T-helper 2 cell treated with Interferon-gamma antibody and Interleukin-4, amounts not matched to agents 5 μg/mL and 100 μg/mL, for 36 hours (primary cell): Measurements from ENCODE around the gene FBXW7.

Experiments used
- DNase-seq: peaks from one replicate; pipeline ENCODE4 v3.0.0; 2021; ENCODE audit warnings: low spot score
- H3K27ac Mint-ChIP-seq: one replicate; pipeline ENCODE4 v1.8.0; 2021; ENCODE audit warnings: mild to moderate bottlenecking, mixed read lengths
- H3K27me3 Mint-ChIP-seq: one replicate; pipeline ENCODE4 v1.8.0; 2021; ENCODE audit warnings: low read depth, mixed read lengths
- H3K36me3 Mint-ChIP-seq: one replicate; pipeline ENCODE4 v1.8.0; 2021; ENCODE audit warnings: low read depth, mixed read lengths
- H3K4me1 Mint-ChIP-seq: one replicate; pipeline ENCODE4 v1.8.0; 2021; ENCODE audit warnings: low read depth, mixed read lengths
- H3K4me3 Mint-ChIP-seq: one replicate; pipeline ENCODE4 v1.8.0; 2022; ENCODE audit warnings: mild to moderate bottlenecking, moderate library complexity, mixed read lengths
- H3K9me3 Mint-ChIP-seq: one replicate; pipeline ENCODE4 v1.8.0; 2021; ENCODE audit warnings: mixed read lengths

FBXW7 gene

DNA sequence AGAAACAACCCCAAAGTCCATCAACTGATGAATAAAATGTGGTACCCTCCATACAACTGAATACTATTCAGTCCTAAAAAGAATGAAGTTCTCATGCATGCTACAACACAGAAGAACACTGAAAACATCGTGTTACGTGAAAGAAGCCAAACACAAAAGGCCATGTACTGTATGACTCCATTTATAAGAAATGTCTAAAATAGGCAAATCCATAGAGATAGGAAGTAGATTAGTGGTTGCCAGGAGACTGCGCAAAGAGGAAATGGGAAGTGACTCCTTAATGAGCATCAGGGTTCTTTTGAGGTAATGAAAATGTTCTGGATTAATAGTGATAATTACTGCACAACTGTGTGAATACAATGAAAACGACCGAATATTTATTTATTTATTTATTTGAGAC lies 23.4 kb downstream of the FBXW7 start:
- Mint-ChIP-seq H3K4me1 (peaks cover 29% of the 10 kb centered on the region), H3K4me3 (no peak overlapping the region), H3K27ac (no peak overlapping the region), H3K27me3 (no peaks in the 10 kb centered on the region), H3K9me3 (no peaks in the 10 kb centered on the region), H3K36me3 (peaks cover 12% of the 10 kb centered on the region)
- DNase-seq = no peak

- Mint-ChIP-seq H3K27me3 (no peaks in the 10 kb centered on the region), H3K27ac (no peak overlapping the region), H3K4me1 (peaks cover 21% of the 10 kb centered on the region), H3K9me3 (no peaks in the 10 kb centered on the region), H3K36me3 (peaks cover 10% of the 10 kb centered on the region), H3K4me3 (peak overlapping the region; percentile 5)
- no peak for DNase-seq
Measured at GRCh38 chr4:152510349-152511147, 25.3 kb downstream of the FBXW7 start.

- DNase-seq = no peak
- Mint-ChIP-seq H3K27ac (no peak overlapping the region), H3K4me3 (no peak overlapping the region), H3K36me3 (peaks cover 9% of the 10 kb centered on the region), H3K9me3 (no peaks in the 10 kb centered on the region), H3K4me1 (peaks cover 19% of the 10 kb centered on the region), H3K27me3 (no peaks in the 10 kb centered on the region)
Measured at GRCh38 chr4:152509595-152510225, 26.2 kb downstream of the FBXW7 start.

- Mint-ChIP-seq H3K36me3 (peaks cover 6% of the 10 kb centered on the region), H3K9me3 (no peaks in the 10 kb centered on the region), H3K4me1 (peaks cover 16% of the 10 kb centered on the region), H3K27ac (no peak overlapping the region), H3K4me3 (no peak overlapping the region), H3K27me3 (no peaks in the 10 kb centered on the region)
- DNase-seq = no peak
Measured at GRCh38 chr4:152508818-152509217, 27.1 kb downstream of the FBXW7 start.

DNA sequence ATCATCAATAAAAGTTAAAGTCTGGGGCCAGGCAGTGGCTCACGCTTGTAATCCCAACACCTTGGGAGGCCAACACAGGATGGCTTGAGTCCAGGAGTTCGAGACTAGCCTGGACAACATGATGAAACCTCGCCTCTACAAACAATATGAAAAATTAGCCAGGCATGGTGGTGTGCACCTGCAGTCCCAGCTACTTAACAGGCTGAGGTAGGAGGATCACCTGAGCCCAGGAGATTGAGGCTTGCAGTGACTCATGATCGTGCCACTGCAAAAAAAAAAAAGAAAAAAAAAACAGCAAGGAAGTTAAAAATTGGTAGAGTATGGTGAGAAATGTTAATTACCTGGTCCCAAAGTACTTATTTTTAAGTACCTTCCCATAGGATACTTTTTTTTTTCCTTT lies 27.5 kb downstream of the FBXW7 start:
- H3K9me3 Mint-ChIP-seq = no peaks in the 10 kb centered on the region
- H3K4me1 Mint-ChIP-seq = peaks cover 16% of the 10 kb centered on the region
- H3K27me3 Mint-ChIP-seq = no peaks in the 10 kb centered on the region
- DNase-seq = no peak
- H3K36me3 Mint-ChIP-seq = peaks cover 6% of the 10 kb centered on the region
- H3K4me3 Mint-ChIP-seq = no peak overlapping the region
- no peak overlapping the region for H3K27ac Mint-ChIP-seq

- H3K36me3 Mint-ChIP-seq = peaks cover 2% of the 10 kb centered on the region
- H3K4me3 Mint-ChIP-seq = no peak overlapping the region
- H3K27ac Mint-ChIP-seq = no peak overlapping the region
- DNase-seq = no peak
- H3K27me3 Mint-ChIP-seq = no peaks in the 10 kb centered on the region
- H3K4me1 Mint-ChIP-seq = peaks cover 10% of the 10 kb centered on the region
- no peaks in the 10 kb centered on the region for H3K9me3 Mint-ChIP-seq
Measured at GRCh38 chr4:152503653-152504290, 32.1 kb downstream of the FBXW7 start.

DNA sequence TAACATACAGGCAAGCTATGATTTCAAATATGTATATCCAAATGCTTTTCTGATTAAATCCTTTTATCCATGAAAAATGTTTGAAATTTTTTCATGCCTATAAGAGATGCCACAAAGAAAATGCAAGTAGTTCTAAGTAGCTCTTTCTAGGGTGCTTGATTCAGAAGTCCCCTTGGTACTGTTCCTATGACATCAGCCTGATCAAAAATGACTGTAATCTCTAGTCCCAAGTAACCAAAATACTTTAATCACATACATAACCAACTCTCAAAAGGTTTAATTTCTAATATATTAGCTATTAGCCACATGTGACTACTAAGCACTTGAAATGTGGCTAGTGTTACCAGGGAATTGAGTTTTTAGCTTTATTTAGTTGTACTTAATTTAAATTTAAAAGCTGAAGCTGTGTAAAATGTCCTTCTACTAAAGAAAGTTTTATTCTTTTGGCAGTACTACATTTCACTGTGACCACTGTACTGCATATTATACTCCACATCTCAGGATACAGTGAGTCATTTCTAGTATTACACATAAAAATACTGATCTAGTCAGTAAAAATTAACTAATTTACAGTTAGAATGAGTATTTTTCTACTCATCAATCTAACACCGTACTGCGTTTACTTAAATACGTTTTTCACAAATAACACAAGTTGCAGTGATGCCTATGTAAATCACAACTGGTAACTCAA lies 33.9 kb downstream of the FBXW7 start:
- no peak for DNase-seq
- H3K4me1 Mint-ChIP-seq = peaks cover 13% of the 10 kb centered on the region
- no peaks in the 10 kb centered on the region for H3K9me3 Mint-ChIP-seq
- peaks cover 2% of the 10 kb centered on the region for H3K36me3 Mint-ChIP-seq
- no peak overlapping the region for H3K27ac Mint-ChIP-seq
- no peak overlapping the region for H3K4me3 Mint-ChIP-seq
- H3K27me3 Mint-ChIP-seq = no peaks in the 10 kb centered on the region

GRCh38 chr4:152500800-152501434 lies 35.0 kb downstream of the FBXW7 start:
- no peak overlapping the region for H3K4me3 Mint-ChIP-seq
- peaks cover 2% of the 10 kb centered on the region for H3K36me3 Mint-ChIP-seq
- H3K9me3 Mint-ChIP-seq = no peaks in the 10 kb centered on the region
- H3K27ac Mint-ChIP-seq = no peak overlapping the region
- H3K27me3 Mint-ChIP-seq = no peaks in the 10 kb centered on the region
- DNase-seq = peak; percentile 34
- peaks cover 14% of the 10 kb centered on the region for H3K4me1 Mint-ChIP-seq

DNA sequence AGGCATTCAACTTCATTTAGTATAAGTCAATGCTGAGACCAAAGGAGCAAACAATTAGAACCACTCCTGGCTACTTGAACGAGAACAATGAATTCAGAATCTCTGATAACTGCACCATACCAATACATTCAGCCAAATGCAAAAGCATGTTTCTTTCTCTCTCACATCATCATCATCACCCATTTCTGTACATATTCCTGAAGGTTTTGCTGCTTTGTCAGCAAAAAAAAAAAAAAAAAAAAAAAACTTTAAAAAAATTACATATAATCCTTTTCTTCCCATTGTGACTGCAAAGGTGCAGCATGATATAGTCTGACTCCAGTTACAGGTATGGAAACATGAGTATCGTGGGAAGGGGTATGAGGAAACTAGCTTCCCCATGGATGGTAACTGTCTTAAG lies 35.6 kb downstream of the FBXW7 start:
- H3K4me1 Mint-ChIP-seq = peaks cover 15% of the 10 kb centered on the region
- no peak overlapping the region for H3K4me3 Mint-ChIP-seq
- no peaks in the 10 kb centered on the region for H3K36me3 Mint-ChIP-seq
- H3K9me3 Mint-ChIP-seq = no peaks in the 10 kb centered on the region
- no peaks in the 10 kb centered on the region for H3K27me3 Mint-ChIP-seq
- no peak for DNase-seq
- H3K27ac Mint-ChIP-seq = no peak overlapping the region

DNA sequence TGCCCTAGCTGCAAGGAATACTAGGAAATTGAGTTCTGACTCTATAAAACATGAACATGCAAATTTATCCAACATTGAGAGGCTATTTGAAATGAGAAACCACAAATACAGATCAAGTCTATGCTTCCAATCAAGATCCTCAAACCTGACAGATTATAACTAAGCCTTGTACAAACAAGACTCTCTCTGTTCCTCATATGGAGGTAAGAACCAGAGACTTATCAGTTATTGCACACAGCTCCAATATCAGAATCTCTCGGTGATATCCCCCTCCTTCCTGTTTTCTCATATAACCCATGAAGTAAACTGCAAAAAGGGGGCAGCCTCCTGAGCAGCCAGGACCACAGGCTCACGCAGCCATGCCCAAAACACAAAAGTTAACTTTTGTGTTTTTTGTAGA lies 36.5 kb downstream of the FBXW7 start:
- no peaks in the 10 kb centered on the region for H3K36me3 Mint-ChIP-seq
- no peaks in the 10 kb centered on the region for H3K9me3 Mint-ChIP-seq
- DNase-seq = no peak
- no peaks in the 10 kb centered on the region for H3K27me3 Mint-ChIP-seq
- no peak overlapping the region for H3K4me3 Mint-ChIP-seq
- H3K4me1 Mint-ChIP-seq = peaks cover 15% of the 10 kb centered on the region
- H3K27ac Mint-ChIP-seq = no peak overlapping the region

- Mint-ChIP-seq H3K27ac (no peak overlapping the region), H3K9me3 (no peaks in the 10 kb centered on the region), H3K4me3 (no peak overlapping the region), H3K27me3 (no peaks in the 10 kb centered on the region), H3K4me1 (peaks cover 21% of the 10 kb centered on the region), H3K36me3 (peaks cover 6% of the 10 kb centered on the region)
- no peak for DNase-seq
Measured at GRCh38 chr4:152494020-152494419, 41.9 kb downstream of the FBXW7 start.

DNA sequence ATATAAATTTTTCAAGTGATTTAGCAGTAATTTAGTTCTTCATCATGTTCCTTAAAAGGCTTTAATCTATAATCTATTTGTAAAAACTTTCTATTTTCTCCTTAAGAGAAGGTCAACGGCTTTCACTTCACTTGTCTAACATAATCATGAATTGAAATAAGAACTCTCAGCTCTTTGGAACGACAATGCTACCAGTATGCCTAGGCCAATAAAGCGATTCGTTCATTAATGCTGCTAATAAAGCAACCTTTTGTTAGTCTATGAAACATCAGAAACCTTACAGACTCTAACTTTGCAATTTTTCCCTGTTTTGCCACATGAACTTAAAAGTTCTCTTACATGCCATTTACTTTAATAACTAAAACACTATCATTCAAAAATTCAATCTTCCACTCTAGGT lies 47.6 kb downstream of the FBXW7 start:
- Mint-ChIP-seq H3K9me3 (no peaks in the 10 kb centered on the region), H3K4me1 (peaks cover 39% of the 10 kb centered on the region)

DNA sequence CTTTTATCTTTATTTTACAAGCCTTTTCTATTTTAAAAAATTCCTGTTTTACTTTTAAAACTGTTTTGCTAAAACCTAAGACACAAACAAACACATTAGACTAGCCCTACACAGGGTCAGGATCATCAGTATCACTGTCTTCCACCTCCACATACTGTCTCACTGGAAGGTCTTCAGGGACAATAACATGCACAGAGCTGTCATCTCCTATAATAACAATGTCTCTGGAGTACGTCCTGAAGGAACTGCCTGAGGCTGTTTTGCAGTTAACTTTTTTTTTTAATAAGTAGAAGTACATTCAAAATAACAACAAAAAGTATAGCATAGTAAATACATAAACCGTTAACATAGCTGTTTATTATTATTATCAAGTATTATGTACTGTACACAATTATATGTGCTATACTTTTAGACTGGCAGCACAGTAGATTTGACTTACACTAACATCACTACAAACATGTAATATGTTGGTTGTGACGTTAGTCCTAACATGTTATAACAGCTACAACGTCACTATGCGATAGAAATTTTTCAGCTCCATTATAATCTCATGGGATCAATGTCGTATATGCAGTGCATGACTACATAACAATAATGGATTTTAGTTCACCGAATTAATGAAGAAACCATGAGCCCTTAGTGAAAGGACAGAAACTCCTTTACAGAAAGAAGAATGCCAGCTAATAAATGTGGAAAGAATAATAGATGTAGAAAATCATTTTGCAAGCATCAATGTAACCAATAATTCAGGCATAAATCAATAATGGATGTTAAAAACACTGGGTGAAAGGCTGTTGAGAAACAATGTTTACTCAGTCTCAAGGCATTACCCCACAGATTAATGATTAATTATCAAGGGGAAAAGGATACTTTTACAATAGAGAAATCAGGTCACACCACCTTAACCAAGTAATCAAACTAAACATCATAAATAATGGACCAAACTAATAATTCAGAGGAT lies 49.2 kb downstream of the FBXW7 start:
- Mint-ChIP-seq H3K4me1 (peaks cover 37% of the 10 kb centered on the region), H3K27me3 (no peaks in the 10 kb centered on the region), H3K9me3 (peaks cover 3% of the 10 kb centered on the region), H3K27ac (peak overlapping the region; percentile 69), H3K36me3 (peaks cover 9% of the 10 kb centered on the region), H3K4me3 (peak overlapping the region; percentile 24)
- DNase-seq = no peak

More for the DNA sequence above, 47.6 kb downstream of the FBXW7 start:
- H3K4me3 Mint-ChIP-seq = no peak overlapping the region
- H3K27ac Mint-ChIP-seq = no peak overlapping the region
- H3K27me3 Mint-ChIP-seq = no peaks in the 10 kb centered on the region
- DNase-seq = no peak
- peaks cover 7% of the 10 kb centered on the region for H3K36me3 Mint-ChIP-seq
